Neural cell (in vitro differentiated cells): Measurements from ENCODE around the gene TFG. TPM values are rescaled to one million over a fixed set of nuclear protein-coding genes. Genes with fewer than 3 reads are reported as not detected.
A peak's percentile ranks its signal among the peaks of the same experiment; 100 is the strongest.

Source experiments
- H2AFZ ChIP-seq: fragments of 200-600, 300-800 bp; sonication (generic), shearing (Covaris generic); 2 replicates; pipeline ENCODE4 v1.6.0; 2014; ENCODE audit warnings: low read depth, mild to moderate bottlenecking, antibody characterized with exemption, low read length, moderate library complexity
- H3F3A ChIP-seq: fragments of 200-600 bp; shearing (Covaris generic); 2 replicates; pipeline ENCODE4 v1.6.1; 2016; ENCODE audit warnings: mild to moderate bottlenecking, moderate library complexity, mixed read lengths, antibody characterized with exemption, low read length; ENCODE audit not compliant: insufficient read depth, poor library complexity, severe bottlenecking
- H3K27ac ChIP-seq: fragments of 200-600, 300-800 bp; sonication (generic), shearing (Covaris generic); 2 replicates; pipeline ENCODE4 v1.5.1; 2014; ENCODE audit warnings: mild to moderate bottlenecking, low read length, moderate library complexity
- H3K27me3 ChIP-seq: fragments of 300-800, 200-600 bp; sonication (generic), shearing (Covaris generic); 2 replicates; pipeline ENCODE4 v1.6.0; 2014; ENCODE audit warnings: mild to moderate bottlenecking, low read depth, low read length, moderate library complexity; ENCODE audit not compliant: insufficient read depth
- H3K36me3 ChIP-seq: fragments of 300-800, 200-600 bp; sonication (generic), shearing (Covaris generic); 2 replicates; pipeline ENCODE4 v1.5.1; 2014; ENCODE audit warnings: mild to moderate bottlenecking, antibody characterized with exemption, low read length, moderate library complexity; ENCODE audit not compliant: insufficient read depth
- H3K4me2 ChIP-seq: fragments of 300-800, 200-600 bp; sonication (generic), shearing (Covaris generic); 2 replicates; pipeline ENCODE4 v1.6.0; 2014; ENCODE audit warnings: mild to moderate bottlenecking, low read length
- H3K4me3 ChIP-seq: fragments of 300-800, 200-600 bp; sonication (generic), shearing (Covaris generic); 2 replicates; pipeline ENCODE4 v1.5.1; 2014; ENCODE audit warnings: mild to moderate bottlenecking, low read length, moderate library complexity
- H3K79me2 ChIP-seq: fragments of 200-600 bp; shearing (Covaris generic); replicated peaks from 2 replicates; pipeline ENCODE4 v1.6.0; 2014; ENCODE audit warnings: mild to moderate bottlenecking, low read length, moderate library complexity; ENCODE audit not compliant: insufficient read depth
- H3K9ac ChIP-seq: fragments of 300-800, 200-600 bp; sonication (generic), shearing (Covaris generic); 2 replicates; pipeline ENCODE4 v1.6.1; 2016; ENCODE audit warnings: mild to moderate bottlenecking, low read length, mixed read lengths
- H3K9me2 ChIP-seq: fragments of 200-600 bp; shearing (Covaris generic); 2 replicates; pipeline ENCODE4 v1.6.1; 2016; ENCODE audit warnings: mild to moderate bottlenecking, low read length, mixed read lengths; ENCODE audit not compliant: insufficient read depth
- H3K9me3 ChIP-seq: fragments of 200-600, 300-800 bp; sonication (generic), shearing (Covaris generic); 2 replicates; pipeline ENCODE4 v1.6.1; 2016; ENCODE audit warnings: mild to moderate bottlenecking, mixed run types, low read length, moderate library complexity, mixed read lengths
- H4K20me1 ChIP-seq: fragments of 200-600 bp; shearing (Covaris generic); 2 replicates; pipeline ENCODE4 v1.6.1; 2016; ENCODE audit warnings: mild to moderate bottlenecking, mixed run types; ENCODE audit not compliant: insufficient read depth
- CTCF ChIP-seq: fragments of 450-650 bp; IDR thresholded peaks from 2 replicates; pipeline ENCODE4 v1.5.1; 2014; ENCODE audit warnings: antibody characterized with exemption, mild to moderate bottlenecking, moderate library complexity; ENCODE audit not compliant: poor library complexity, severe bottlenecking
- EP300 ChIP-seq: fragments of 450-650 bp; conservative IDR thresholded peaks from 2 replicates; pipeline ENCODE4 v1.6.1; 2014; ENCODE audit warnings: antibody characterized with exemption, mild to moderate bottlenecking, moderate library complexity; ENCODE audit not compliant: poor library complexity, severe bottlenecking
- EZH2 ChIP-seq: fragments of 200-600, 300-800 bp; shearing (Covaris generic), sonication (generic); IDR thresholded peaks from 2 replicates; pipeline ENCODE4 v1.6.1; 2014; ENCODE audit warnings: antibody characterized with exemption, low read length, borderline replicate concordance, mild to moderate bottlenecking; ENCODE audit not compliant: insufficient read depth, poor library complexity, severe bottlenecking
- MXI1 ChIP-seq: fragments of 450-650 bp; conservative IDR thresholded peaks from 2 replicates; pipeline ENCODE4 v1.6.1; 2014; ENCODE audit warnings: antibody characterized with exemption, mild to moderate bottlenecking; ENCODE audit not compliant: poor library complexity, severe bottlenecking
- POLR2AphosphoS5 ChIP-seq: IDR thresholded peaks from 2 replicates; pipeline ENCODE4 v1.6.1; 2012
- RAD21 ChIP-seq: fragments of 450-650 bp; conservative IDR thresholded peaks from 2 replicates; pipeline ENCODE4 v1.6.1; 2014; ENCODE audit warnings: antibody characterized with exemption, mild to moderate bottlenecking, moderate library complexity
- REST ChIP-seq: IDR thresholded peaks from 2 replicates; pipeline ENCODE4 v1.6.1; 2012; ENCODE audit warnings: borderline replicate concordance
- SMC3 ChIP-seq: fragments of 450-650 bp; conservative IDR thresholded peaks from 2 replicates; pipeline ENCODE4 v1.6.1; 2014; ENCODE audit warnings: antibody characterized with exemption, mild to moderate bottlenecking, moderate library complexity; ENCODE audit not compliant: poor library complexity
- TAF1 ChIP-seq: IDR thresholded peaks from 2 replicates; pipeline ENCODE4 v1.6.1; 2012; ENCODE audit warnings: low read depth
- polyA plus RNA-seq: library from polyadenylated mRNA; depleted of rRNA; stranded (reverse); fragments of >200 nt; gene quantifications from 2 replicates; pipeline ENCODE4 v1.2.3, GENCODE V29; 2014

Gene TFG
- polyA plus RNA-seq, 1 donor from 2014 or later = 64.6 TPM

GRCh38 chr3:100706365-100706764 lies 2.9 kb upstream of the TFG start:
- no peak for TF ChIP-seq EP300
- no peak for TF ChIP-seq EZH2
- no peak for TF ChIP-seq RAD21
- no peak for TF ChIP-seq CTCF
- TF ChIP-seq MXI1 = no peak
- no peak for TF ChIP-seq POLR2AphosphoS5
- TF ChIP-seq REST = no peak
- TF ChIP-seq SMC3 = no peak
- TF ChIP-seq TAF1 = no peak
- Histone ChIP-seq H3K4me2 (no peak overlapping the region), H3K27me3 (no peaks in the 10 kb centered on the region), H3F3A (peaks cover 5% of the 10 kb centered on the region), H3K9ac (no peak overlapping the region), H3K36me3 (no peaks in the 10 kb centered on the region), H4K20me1 (no peaks in the 10 kb centered on the region), H3K9me3 (no peaks in the 10 kb centered on the region), H3K4me3 (no peak overlapping the region), H2AFZ (no peak overlapping the region), H3K27ac (no peak overlapping the region), H3K9me2 (no peaks in the 10 kb centered on the region), H3K79me2 (peaks cover 13% of the 10 kb centered on the region)

- Histone ChIP-seq H3K27ac (no peak overlapping the region), H3K9me3 (no peaks in the 10 kb centered on the region), H3K9me2 (no peaks in the 10 kb centered on the region), H4K20me1 (no peaks in the 10 kb centered on the region), H3F3A (peaks cover 5% of the 10 kb centered on the region), H3K4me3 (peak overlapping the region; percentile 81), H3K9ac (no peak overlapping the region), H3K27me3 (no peaks in the 10 kb centered on the region), H2AFZ (peak overlapping the region; percentile 34), H3K79me2 (peaks cover 36% of the 10 kb centered on the region), H3K4me2 (no peak overlapping the region), H3K36me3 (no peaks in the 10 kb centered on the region)
- TF ChIP-seq POLR2AphosphoS5 (no peak), CTCF (no peak), TAF1 (no peak), SMC3 (no peak), MXI1 (no peak), REST (no peak), RAD21 (no peak), EZH2 (no peak), EP300 (no peak)
Observed at GRCh38 chr3:100708644-100708988, 678 bp upstream of the TFG start.
